ENCODE measurements around the gene CMTM6.
"Not testable (repeated sequence)": the region's sequence is repeated elsewhere in the genome, so short reads cannot be mapped to it uniquely, and the experiment has no call there.

CMTM6 gene

DNA sequence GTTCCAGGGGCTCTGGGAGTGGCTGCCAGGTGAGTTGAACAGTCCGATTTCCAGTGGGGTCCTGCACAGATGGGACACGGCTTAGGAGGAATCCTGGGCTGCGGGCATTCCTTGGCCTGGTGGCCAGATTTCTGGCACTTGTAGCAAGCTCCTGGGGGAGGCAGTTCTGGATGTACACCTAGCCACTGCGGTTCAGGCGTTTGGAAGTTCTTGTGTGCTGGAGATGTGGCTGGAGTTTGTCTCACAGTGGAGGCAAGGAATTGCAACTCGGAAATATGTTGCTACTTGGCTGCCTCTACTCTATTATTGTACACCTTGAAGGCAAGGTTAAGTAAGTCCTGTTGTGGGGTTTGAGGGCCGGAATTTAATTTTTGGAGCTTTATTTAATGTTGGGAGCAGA lies 37.9 kb downstream of the CMTM6 start:
- not testable (repeated sequence) for DNase-seq

- DNase-seq = not testable (repeated sequence)
Measured at GRCh38 chr3:32463415-32463814, 39.2 kb downstream of the CMTM6 start.

- DNase-seq = not testable (repeated sequence)
Measured at GRCh38 chr3:32462191-32462986, 40.3 kb downstream of the CMTM6 start.

- DNase-seq = not testable (repeated sequence)
Measured at GRCh38 chr3:32460817-32461496, 41.7 kb downstream of the CMTM6 start.

DNA sequence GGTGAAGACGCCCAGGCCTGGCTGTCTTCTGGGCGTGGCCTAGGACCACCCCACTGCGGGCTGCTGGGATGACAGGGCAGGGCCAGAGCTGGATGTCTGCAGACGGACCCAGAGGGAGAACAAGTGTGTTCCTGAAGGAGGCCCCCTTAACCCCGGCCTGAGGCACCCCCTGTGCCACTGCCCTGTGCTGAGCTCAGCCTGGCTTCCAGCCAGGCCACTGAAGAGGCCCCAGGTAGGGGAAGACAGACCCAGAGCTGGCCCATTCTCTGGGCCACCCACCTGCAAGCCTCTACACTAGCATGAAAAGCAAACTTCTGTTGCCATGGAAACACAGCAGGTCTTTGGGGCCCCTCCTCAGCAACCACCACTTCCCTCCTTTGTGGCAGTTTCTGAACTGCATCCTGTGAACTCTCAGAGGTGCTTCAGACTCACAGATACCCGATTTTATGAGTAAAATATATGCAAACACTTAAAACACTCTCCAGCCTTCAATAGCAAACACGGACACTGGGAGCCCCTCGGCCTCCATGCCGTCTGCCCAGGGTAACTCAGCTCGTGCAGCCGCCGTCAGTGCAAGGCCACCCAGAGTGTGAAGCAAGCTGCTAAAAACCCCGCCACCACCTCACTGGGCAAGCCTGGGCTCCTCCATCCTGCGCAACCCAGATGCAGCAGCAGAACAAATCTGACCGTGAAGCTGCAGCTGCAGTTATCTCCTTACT lies 42.5 kb downstream of the CMTM6 start:
- no peak for DNase-seq

DNA sequence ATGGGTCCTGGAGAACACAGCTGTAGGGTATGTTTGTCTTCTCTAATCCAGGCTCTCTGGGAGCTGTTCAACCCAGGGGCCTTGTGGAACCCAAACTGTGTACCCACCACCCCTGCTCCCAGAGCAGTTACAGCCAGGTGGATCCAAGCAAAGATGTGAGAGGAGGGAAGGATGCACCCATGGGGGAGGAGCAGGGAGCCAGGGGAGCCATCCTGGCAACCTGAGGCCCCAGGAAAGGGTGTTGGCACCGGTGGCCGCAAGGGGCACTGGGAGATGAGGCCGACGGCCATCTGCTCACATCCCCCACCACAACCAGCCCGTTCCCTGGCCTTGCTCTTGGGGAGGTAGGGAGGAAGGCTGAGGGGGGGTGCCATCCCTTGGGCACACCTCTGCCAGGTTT lies 43.2 kb downstream of the CMTM6 start:
- no peak for DNase-seq

GRCh38 chr3:32457971-32458471 lies 44.6 kb downstream of the CMTM6 start:
- peak; percentile 47 to 68 for DNase-seq

- no peak for DNase-seq
Measured at GRCh38 chr3:32456429-32457130, 46.1 kb downstream of the CMTM6 start.

- DNase-seq = no peak
Measured at GRCh38 chr3:32455609-32456428, 46.8 kb downstream of the CMTM6 start.

DNA sequence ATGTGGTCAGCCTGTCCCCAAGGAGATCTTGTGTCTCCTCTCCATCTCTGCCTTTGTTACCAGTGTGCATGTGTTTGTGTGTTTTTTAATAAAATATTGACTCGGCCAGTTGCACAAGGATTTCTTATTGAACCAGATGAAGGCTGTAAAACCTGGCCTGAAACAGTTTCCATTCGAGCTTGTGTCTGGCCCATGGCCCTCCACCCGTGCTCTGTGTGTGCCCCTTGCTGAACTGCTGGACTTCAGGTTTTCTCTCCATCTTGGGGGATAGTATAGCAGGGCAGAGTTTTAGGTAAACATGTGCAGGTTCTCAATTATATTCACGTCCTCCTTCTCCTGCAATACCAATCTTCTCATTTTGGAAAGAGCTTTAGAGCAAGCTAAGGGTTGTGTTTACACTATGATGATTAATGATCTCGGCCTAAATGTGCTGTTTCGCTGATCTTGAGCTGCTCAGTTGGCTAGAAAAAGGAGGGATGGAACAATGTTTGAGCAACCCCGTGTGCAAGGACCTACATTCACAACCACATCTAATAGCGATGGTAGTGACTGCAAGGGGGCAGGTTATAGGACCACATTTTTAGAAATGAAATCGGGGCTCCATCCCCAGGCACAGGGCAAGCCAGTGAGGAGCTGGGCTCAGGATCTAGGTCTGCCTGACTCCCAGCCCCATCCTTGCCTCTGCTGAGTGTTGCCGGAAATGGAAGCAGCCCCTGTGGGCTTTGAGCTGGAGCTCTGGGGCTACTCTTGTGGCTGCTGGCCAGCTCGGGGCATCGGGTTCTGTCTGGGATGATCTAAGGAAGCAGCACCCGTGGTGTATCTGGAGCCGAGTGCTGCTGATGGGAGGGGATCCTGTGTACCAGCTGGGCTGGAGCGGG lies 47.7 kb downstream of the CMTM6 start:
- DNase-seq = no peak

- no peak for DNase-seq
Measured at GRCh38 chr3:32454111-32454510, 48.5 kb downstream of the CMTM6 start.

GRCh38 chr3:32453346-32453745 lies 49.3 kb downstream of the CMTM6 start:
- no peak for DNase-seq

DNA sequence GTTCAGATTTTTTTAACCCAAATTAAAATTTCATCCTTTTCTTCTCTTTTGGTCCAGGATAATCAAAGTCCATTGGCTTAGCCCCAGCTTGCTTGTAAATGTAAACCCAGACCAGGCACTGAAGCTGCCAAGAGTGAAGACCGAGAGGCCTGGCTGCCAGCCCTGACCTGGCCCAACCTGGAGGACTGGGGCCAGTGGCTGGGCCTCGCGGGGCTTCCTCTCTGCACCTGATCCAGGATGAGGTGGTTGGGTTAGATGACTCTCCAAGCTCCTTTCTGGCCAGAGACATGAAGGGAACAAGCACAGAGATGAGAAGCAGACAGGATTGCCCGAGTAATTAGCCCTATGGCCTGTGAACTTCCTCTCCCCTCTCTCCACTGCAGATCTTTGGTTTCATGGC lies 50.6 kb downstream of the CMTM6 start:
- no peak for DNase-seq

DNA sequence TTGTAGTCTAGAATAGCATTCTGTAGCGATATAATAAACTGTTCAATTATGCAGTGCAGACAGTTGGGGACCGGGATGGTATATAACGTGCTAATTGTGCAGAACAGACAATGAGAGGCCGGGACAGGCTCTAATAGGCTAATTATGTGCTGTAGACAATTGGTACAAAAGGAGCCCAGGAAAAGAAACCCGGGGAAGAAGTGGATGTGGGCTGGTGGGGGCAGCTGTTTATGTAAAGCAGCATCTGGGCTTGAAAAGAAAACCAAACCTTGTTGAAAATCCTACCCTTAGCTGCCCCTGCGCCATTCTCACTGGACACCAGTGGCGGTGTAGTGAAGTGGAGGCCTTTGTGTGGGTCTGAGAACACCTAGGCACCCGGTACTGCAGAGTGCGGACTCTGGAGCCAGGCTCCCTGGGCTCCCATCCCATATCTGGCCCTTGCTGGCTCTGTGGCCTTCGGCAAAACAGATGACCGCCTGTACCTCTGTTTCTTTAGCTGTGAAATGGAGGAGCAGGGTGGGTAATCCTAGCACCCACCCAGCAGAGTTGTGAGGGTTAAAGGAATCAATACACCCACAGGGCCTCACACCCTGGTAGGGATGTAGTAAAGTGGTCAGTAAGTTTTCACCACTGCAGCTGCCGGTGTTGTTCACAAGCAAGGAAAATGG lies 51.5 kb downstream of the CMTM6 start:
- no peak for DNase-seq

GRCh38 chr3:32450426-32450825 lies 52.2 kb downstream of the CMTM6 start:
- DNase-seq = no peak

- DNase-seq = no peak
Measured at GRCh38 chr3:32449691-32450090, 53.0 kb downstream of the CMTM6 start.

GRCh38 chr3:32448686-32449474 lies 53.8 kb downstream of the CMTM6 start:
- peak; percentile 25 to 42 for DNase-seq

DNA sequence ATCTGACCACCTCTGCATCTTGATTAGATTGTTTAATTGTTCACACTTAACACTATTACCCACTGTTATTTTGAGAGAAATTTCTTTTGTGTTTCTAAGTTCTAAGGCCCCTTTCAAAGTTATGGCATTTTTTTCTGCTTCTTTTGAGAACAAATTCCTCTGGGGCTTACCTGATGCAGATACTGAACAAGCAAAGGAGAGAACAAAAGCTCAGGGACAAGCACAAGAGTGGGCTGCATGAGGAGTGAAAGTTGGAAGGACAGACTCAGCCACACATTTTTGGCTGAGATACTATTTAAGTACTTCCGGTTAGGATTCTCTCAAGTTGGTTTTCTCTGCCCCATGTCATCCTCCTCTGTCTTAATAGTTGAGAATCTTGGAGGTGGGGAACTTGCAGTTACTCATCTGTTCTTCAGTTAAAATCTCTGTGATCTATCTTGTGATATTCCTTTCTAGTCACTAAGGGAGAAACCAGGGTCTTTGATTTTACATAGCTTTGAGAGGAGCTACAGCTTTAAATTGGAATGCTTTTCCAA lies 54.7 kb downstream of the CMTM6 start:
- no peak for DNase-seq

GRCh38 chr3:32443478-32443877 lies 59.2 kb downstream of the CMTM6 start:
- DNase-seq = no peak
